MG63 (cell line): ENCODE data around the gene APLNR. TPM values are rescaled to one million over a fixed set of nuclear protein-coding genes. Genes with fewer than 3 reads are reported as not detected.

Source experiments
- DNase-seq: peaks from one replicate; pipeline ENCODE4 v3.0.0-alpha.2; 2020
- H3K27me3 ChIP-seq: fragments of 250-450 bp; sonication (Bioruptor Pico); 2 replicates; pipeline ENCODE4 v1.5.1; 2020; ENCODE audit warnings: mild to moderate bottlenecking, moderate library complexity
- H3K36me3 ChIP-seq: fragments of 250-450 bp; sonication (Bioruptor Pico); 2 replicates; pipeline ENCODE4 v1.5.1; 2020; ENCODE audit warnings: mild to moderate bottlenecking, moderate library complexity
- H3K4me3 ChIP-seq: fragments of 250-450 bp; sonication (Bioruptor Pico); 2 replicates; pipeline ENCODE4 v1.5.1; 2020; ENCODE audit warnings: mild to moderate bottlenecking, moderate library complexity
- H3K9me3 ChIP-seq: fragments of 250-450 bp; sonication (Bioruptor Pico); 2 replicates; pipeline ENCODE4 v1.5.1; 2020; ENCODE audit warnings: mild to moderate bottlenecking, moderate library complexity
- total RNA-seq: library from RNA; depleted of rRNA; stranded (reverse); fragments of >200 nt; shearing (Covaris generic); gene quantifications from 2 replicates; pipeline ENCODE4 v1.2.3, GENCODE V29; 2014; ENCODE audit warnings: low replicate concordance

APLNR gene
- total RNA-seq, 1 experiment from 2014 or later, result not detected

GRCh38 chr11:57260937-57261783 is 24.1 kb upstream of the APLNR start:
- Histone ChIP-seq H3K36me3 (no peaks in the 10 kb centered on the region), H3K27me3 (no peaks in the 10 kb centered on the region), H3K4me3 (no peak overlapping the region), H3K9me3 (no peaks in the 10 kb centered on the region)
- no peak for DNase-seq

GRCh38 chr11:57256119-57256518 is 19.1 kb upstream of the APLNR start:
- H3K4me3 ChIP-seq, result no peak overlapping the region
- no peaks in the 10 kb centered on the region for H3K9me3 ChIP-seq
- H3K36me3 ChIP-seq, result no peaks in the 10 kb centered on the region
- H3K27me3 ChIP-seq, result peaks cover 4% of the 10 kb centered on the region; the same call in 1 of the 2 replicates
- DNase-seq, result no peak

- DNase-seq, result no peak
- Histone ChIP-seq H3K9me3 (no peaks in the 10 kb centered on the region), H3K4me3 (no peak overlapping the region), H3K36me3 (no peaks in the 10 kb centered on the region), H3K27me3 (peaks cover 4% of the 10 kb centered on the region; the same call in 1 of the 2 replicates)
Measured at GRCh38 chr11:57255618-57256017, 18.6 kb upstream of the APLNR start.

DNA sequence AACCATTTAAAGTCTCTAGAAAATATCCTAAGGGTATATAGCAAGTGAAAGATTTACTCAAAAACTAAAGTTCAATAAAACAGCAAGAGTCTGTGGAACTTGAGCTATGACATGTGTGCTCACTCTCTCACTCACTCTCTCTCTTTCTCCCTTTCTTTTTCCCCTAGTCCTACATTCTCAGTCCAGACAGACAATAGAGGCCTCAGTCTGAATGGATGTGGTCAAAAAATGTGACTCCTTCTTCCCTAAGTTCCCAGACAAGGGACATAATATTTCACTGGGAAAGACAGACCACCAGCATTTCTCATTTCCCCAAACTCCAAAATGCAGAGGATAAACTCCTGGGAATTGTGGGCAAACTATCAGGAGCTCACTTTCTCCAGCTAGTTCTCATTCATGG is 17.6 kb upstream of the APLNR start:
- no peak for DNase-seq
- no peaks in the 10 kb centered on the region for H3K36me3 ChIP-seq
- H3K4me3 ChIP-seq, result no peak overlapping the region
- H3K27me3 ChIP-seq, result peaks cover 4% of the 10 kb centered on the region; the same call in 1 of the 2 replicates
- H3K9me3 ChIP-seq, result no peaks in the 10 kb centered on the region

DNA sequence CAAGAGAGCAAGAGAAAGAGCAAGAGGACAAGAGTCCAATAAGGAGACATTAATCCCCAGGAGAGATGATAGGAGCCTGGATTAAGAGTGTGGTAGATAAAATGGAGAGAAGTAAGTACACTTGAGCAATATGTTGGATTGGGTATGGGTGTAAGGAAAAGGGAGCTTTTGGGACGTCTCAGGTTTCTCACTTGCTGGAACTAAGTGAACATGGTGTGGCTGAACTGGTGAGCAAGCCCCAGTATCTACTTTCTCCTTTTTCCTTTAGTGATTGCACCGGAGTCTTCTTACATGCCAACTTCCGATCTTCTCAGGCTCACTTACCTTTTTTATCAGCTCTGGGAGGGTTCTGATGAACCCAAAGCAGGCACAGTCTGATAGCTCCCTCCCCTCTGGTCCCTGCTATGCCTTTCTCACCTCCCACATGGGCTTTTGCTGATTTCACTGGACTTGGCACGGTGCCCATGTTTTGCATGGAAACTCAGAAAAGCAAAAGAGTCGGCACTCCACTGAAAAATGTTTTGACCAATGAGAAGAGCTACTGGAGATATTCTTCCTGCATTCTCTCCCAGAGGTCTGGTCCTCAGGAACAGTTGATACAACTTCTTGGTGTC is 14.5 kb upstream of the APLNR start:
- Histone ChIP-seq H3K4me3 (no peak overlapping the region), H3K36me3 (no peaks in the 10 kb centered on the region), H3K27me3 (peaks cover 4% of the 10 kb centered on the region; the same call in 1 of the 2 replicates), H3K9me3 (no peaks in the 10 kb centered on the region)
- DNase-seq, result no peak

GRCh38 chr11:57251037-57251436 is 14.0 kb upstream of the APLNR start:
- no peak overlapping the region for H3K4me3 ChIP-seq
- DNase-seq, result no peak
- no peaks in the 10 kb centered on the region for H3K9me3 ChIP-seq
- H3K27me3 ChIP-seq, result peaks cover 4% of the 10 kb centered on the region; the same call in 1 of the 2 replicates
- no peaks in the 10 kb centered on the region for H3K36me3 ChIP-seq

DNA sequence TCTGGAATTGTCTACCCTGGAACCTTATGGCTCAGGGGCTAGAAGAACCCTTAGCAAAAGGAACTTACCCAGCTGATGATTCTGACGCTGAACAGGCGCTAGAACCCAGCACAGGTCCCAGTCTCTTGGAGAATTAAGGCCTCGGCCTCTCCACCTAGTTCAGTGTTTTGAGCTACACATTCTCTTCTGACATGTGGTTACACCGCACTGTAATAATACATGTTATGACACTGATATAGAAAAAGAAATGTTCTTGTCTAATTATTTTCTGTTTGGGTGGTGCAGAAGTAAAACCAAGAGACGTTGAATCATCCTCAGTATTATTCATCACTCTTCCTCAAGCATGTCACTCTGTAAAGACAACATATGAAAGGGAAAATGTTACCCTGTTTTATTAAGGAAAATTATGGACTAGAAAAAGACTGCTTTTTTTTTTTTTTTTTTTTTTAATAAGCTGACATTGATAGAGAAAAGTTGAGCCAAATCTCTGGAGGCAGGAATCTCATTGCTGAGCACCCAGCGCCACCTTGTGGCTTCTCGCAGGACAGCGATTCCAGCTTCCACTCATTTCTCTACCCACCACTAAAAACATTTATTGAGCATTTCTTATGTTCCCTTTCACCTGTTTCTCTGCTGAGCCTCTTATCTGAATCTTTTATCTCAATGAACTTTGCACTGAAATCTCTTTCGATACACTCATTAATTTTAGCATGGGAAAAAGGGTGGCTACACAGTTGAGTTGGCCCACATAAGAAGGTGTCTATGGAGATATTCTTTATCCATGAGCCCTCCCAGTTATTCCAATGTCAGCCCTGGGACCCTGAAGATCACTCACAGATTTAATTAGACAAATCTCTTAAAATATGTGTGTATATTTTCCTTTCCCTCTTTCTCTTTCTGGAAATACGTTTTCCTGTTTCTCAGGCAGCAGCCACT is 12.6 kb upstream of the APLNR start:
- DNase-seq, result peak; percentile 28
- Histone ChIP-seq H3K9me3 (no peaks in the 10 kb centered on the region), H3K4me3 (no peak overlapping the region), H3K27me3 (peaks cover 4% of the 10 kb centered on the region; the same call in 1 of the 2 replicates), H3K36me3 (no peaks in the 10 kb centered on the region)

DNA sequence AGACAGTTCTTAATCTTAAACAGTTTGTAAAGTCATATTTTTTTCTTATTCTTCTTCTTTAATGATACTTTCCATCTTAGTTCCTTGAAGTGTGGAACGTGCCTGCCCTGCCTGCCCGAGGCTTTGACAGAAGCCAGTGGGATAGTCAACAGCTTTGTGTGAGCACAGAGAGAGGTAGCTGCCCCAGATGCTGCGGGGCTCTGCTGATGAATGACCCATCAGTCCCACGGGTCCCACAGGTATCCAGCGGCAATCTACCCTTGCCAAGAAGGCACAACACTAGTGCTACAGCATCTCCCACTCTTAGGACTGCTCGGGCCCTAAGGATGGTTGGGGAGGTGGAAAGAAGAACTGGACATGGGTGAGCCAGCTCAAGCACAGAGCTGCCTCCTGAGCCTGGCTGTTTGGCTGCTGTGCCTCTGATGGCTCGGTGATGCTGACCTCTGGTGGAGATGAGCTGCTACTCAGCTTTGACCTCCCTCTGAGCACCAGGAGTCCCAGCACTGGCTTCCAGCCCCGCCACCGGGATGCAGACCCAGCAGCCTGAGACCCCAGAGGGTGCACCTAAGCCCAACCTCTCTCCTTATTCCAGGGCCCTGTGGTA is 11.8 kb upstream of the APLNR start:
- Histone ChIP-seq H3K9me3 (no peaks in the 10 kb centered on the region), H3K27me3 (peaks cover 4% of the 10 kb centered on the region; the same call in 1 of the 2 replicates), H3K36me3 (no peaks in the 10 kb centered on the region), H3K4me3 (no peak overlapping the region)
- peak; percentile 59 for DNase-seq

DNA sequence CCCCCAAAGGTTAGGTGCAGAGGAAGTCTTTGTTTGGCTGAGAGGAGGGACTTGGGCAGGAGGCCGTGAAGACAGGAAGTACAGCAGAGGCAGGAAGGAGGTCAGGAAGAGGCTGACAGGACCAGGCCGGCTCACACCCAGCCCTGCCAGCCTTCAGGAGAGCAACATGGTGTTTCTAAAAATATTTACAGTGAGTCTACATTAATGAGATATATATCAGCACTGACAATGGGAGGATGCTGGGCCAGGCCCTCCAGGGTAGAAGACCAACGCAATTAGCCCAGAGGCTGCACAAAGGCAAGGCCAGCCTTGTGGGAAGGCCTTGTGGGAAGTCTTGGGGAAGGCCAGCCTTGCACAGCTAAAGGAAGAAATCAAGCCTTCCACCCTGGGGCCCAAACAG is 7.9 kb upstream of the APLNR start:
- no peaks in the 10 kb centered on the region for H3K9me3 ChIP-seq
- H3K4me3 ChIP-seq, result no peak overlapping the region
- H3K27me3 ChIP-seq, result no peaks in the 10 kb centered on the region
- DNase-seq, result no peak
- no peaks in the 10 kb centered on the region for H3K36me3 ChIP-seq

DNA sequence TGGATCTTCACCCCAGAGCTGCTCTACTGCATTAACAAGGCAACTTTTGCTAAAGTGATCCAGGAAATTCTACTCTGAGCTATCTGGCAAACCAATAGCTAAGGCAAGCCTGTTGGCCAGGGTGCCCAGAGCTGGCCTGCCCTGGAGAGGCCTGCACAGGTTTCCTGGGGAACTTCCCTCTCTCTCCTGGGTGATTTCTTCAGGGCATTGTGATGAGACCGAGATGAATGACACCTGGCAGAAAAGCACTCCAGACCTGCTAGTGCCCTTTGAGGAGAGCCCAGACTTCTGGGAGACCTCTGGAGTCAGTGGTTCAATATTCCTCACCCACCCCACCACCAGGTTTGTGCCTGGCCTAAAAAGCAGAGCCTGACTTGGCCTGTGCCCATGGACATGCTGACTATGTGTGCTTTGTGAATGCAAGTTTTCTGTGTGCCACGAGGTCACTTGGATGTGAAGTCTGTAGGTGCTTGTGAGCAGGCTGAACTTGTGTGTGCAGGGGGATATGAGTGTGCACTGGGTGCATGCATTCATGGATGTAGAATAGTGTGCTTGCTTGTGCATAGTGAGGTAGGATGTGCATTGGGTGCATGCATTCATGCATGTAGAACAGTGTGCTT is 4.4 kb upstream of the APLNR start:
- no peaks in the 10 kb centered on the region for H3K9me3 ChIP-seq
- H3K27me3 ChIP-seq, result no peaks in the 10 kb centered on the region
- H3K4me3 ChIP-seq, result no peak overlapping the region
- no peaks in the 10 kb centered on the region for H3K36me3 ChIP-seq
- no peak for DNase-seq

DNA sequence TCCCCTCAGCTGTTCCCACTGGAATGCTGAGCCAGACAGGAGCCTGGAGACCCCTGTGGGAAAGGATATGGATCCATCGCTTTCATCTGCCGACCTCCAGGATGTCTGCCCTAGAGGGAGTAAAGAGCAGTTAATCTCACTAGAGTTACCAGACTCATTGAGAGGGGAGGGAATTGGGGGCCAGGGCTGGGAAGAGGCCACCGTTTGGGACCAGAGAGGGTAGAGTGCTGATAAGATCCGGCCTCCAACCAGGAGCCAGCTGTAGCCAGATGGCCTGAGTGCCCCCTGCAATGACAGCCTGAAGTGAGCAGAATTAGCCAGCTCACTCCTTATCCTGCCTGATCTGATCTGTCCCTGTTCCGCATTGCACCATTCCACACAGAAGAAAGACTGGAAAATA is 3.7 kb upstream of the APLNR start:
- Histone ChIP-seq H3K27me3 (no peaks in the 10 kb centered on the region), H3K9me3 (no peaks in the 10 kb centered on the region), H3K4me3 (no peak overlapping the region), H3K36me3 (no peaks in the 10 kb centered on the region)
- DNase-seq, result no peak

DNA sequence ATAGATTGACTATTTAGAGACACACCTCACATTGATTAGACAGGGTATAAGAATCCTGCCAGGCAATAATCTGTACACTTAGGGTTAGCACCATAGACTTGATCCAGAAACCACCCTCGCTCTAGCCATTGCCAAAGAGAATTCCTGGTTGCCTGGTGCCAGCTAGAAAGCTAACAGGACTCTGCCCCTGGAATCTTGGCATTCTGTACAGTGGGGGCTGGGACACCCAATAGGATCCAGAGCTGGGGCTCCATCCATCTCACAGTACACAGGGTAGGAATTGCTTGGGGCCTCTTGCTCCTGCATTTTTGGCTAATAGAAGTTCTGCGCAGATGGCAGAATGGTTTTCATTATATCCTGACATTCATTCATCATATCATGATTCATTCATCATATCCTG is 3.0 kb upstream of the APLNR start:
- no peaks in the 10 kb centered on the region for H3K27me3 ChIP-seq
- no peaks in the 10 kb centered on the region for H3K36me3 ChIP-seq
- DNase-seq, result peak; percentile 18
- no peak overlapping the region for H3K4me3 ChIP-seq
- no peaks in the 10 kb centered on the region for H3K9me3 ChIP-seq

GRCh38 chr11:57239348-57239747 is 2.3 kb upstream of the APLNR start:
- Histone ChIP-seq H3K36me3 (no peaks in the 10 kb centered on the region), H3K27me3 (no peaks in the 10 kb centered on the region), H3K4me3 (no peak overlapping the region), H3K9me3 (no peaks in the 10 kb centered on the region)
- DNase-seq, result no peak

DNA sequence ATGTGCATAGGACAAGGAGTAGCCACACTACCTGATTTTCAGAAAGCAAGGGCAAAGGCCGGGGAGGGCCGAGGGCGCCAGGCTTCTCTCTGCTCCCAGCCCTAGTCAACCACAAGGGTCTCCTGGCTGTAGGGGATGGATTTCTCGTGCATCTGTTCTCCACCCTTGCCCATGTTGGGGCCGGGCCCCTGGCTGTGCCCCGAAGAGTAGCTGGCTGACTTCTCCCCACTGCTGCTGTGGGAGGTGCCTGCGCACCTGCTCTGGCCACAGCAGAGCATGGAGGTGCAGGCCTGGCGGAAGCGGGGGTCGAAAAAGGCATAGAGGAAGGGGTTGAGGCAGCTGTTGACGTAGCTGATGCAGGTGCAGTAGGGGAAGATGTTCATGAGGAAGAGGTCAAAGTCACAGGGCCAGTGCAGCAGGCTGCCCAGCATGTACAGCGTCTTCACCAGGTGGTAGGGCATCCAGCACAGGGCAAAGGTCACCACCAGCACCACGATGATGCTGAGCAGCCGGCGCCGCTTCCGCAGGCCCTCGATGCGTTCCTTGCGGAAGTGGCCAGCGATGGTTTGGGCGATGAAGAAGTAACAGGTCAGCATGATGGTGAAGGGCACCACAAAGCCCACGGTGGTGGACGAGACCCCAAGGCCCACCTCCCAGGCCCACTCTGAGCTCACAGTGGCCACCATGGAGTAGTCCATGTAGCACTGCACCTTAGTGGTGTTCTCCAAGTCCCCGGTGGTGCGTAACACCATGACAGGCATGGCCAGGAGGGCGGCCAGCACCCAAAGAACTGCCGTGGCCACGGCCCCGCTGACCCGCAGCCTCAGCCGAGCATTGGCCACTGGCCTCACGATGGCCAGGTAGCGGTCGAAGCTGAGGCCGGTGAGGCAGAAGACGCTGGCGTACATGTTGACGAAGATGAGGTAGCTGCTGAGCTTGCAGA is 1.0 kb downstream of the APLNR start:
- no peak for DNase-seq
- H3K9me3 ChIP-seq, result no peaks in the 10 kb centered on the region
- peaks cover 5% of the 10 kb centered on the region for H3K27me3 ChIP-seq
- H3K4me3 ChIP-seq, result no peak overlapping the region
- no peaks in the 10 kb centered on the region for H3K36me3 ChIP-seq

GRCh38 chr11:57233702-57234101 is 3.3 kb downstream of the APLNR start:
- no peaks in the 10 kb centered on the region for H3K36me3 ChIP-seq
- no peak overlapping the region for H3K4me3 ChIP-seq
- no peaks in the 10 kb centered on the region for H3K9me3 ChIP-seq
- no peak for DNase-seq
- peaks cover 5% of the 10 kb centered on the region for H3K27me3 ChIP-seq
